Endothelial cell of umbilical vein (primary cell): ENCODE data around the gene DSG4. TPM values are rescaled to one million over a fixed set of nuclear protein-coding genes. Genes with fewer than 3 reads are reported as not detected.

Experiments
- BruUV-seq: library from RNA; stranded (reverse); fragments of 400-500 nt; replicated peaks from 2 replicates; lab custom pipeline; 2021; lab: Mats Ljungman, UMichigan
- CTCF ChIA-PET: fragments of 300-600, 350-600 bp; sonication (Branson Sonifier 250); formaldehyde crosslinking; loops from one replicate; lab custom pipeline; 2021; ENCODE audit warnings: antibody characterized with exemption, inconsistent platforms; lab: Charles Lee
- POLR2A ChIA-PET: fragments of 300-600, 350-600 bp; sonication (Branson Sonifier 250); formaldehyde crosslinking; loops from one replicate; lab custom pipeline; 2021; ENCODE audit warnings: antibody characterized with exemption, inconsistent platforms; lab: Charles Lee
- DNase-seq: peaks from one replicate; pipeline ENCODE4 v3.0.0-alpha.2; 2011; ENCODE audit warnings: low read depth, low spot score
- FAIRE-seq: peaks from 2 replicates; lab custom pipeline; 2011; peaks lifted over from hg19 to GRCh38; lab: Jason Lieb, UNC
- H2AFZ ChIP-seq: 2 replicates; pipeline ENCODE4 v1.6.0; 2012; ENCODE audit warnings: low read depth, low read length, control low read depth, inconsistent platforms
- H3K27ac ChIP-seq: 2 replicates; pipeline ENCODE4 v1.5.1; 2011; ENCODE audit warnings: low read depth, mild to moderate bottlenecking, control low read depth, low read length, moderate library complexity; ENCODE audit not compliant: insufficient read depth
- H3K27me3 ChIP-seq, 2 experiments: 2 replicates each; pipeline versions ENCODE4 v1.6.0 to v1.6.1; 2011; ENCODE audit warnings: low read length in 2 of 2, mixed read lengths in 1 of 2; ENCODE audit not compliant: control insufficient read depth in 2 of 2, insufficient read depth in 2 of 2
- H3K36me3 ChIP-seq, 2 experiments: 2 replicates in 1 of 2; 3 replicates in 1 of 2; pipeline ENCODE4 v1.5.1; 2011; ENCODE audit warnings: low read length in 2 of 2, mild to moderate bottlenecking in 1 of 2, moderate library complexity in 1 of 2; ENCODE audit not compliant: control insufficient read depth in 2 of 2, insufficient read depth in 2 of 2; ENCODE audit errors: extremely low read depth in 1 of 2
- H3K4me1 ChIP-seq: 3 replicates; pipeline ENCODE4 v1.5.1; 2011; ENCODE audit warnings: mild to moderate bottlenecking, low read length; ENCODE audit not compliant: control insufficient read depth, insufficient read depth; ENCODE audit errors: extremely low read depth
- H3K4me2 ChIP-seq: 2 replicates; pipeline ENCODE4 v1.6.1; 2011; ENCODE audit warnings: low read length, control low read depth, mixed read lengths; ENCODE audit not compliant: insufficient read depth
- H3K4me3 ChIP-seq, 3 experiments: fragments of 200-600 bp in 1 of 3; sonication (generic), shearing (Covaris generic) in 1 of 3; replicated peaks in 1 of 3; 2 replicates each; pipeline ENCODE4 v1.5.1; 2011 to 2016; ENCODE audit warnings: control low read depth in 3 of 3, low read length in 3 of 3, mild to moderate bottlenecking in 2 of 3, inconsistent platforms in 1 of 3, low read depth in 1 of 3, moderate library complexity in 1 of 3; ENCODE audit not compliant: insufficient read depth in 1 of 3
- H3K79me2 ChIP-seq: 2 replicates; pipeline ENCODE4 v1.6.0; 2012; ENCODE audit warnings: low read length, inconsistent platforms; ENCODE audit not compliant: control insufficient read depth, insufficient read depth
- H3K9ac ChIP-seq: replicated peaks from 2 replicates; pipeline ENCODE3; 2011; ENCODE audit warnings: low read length, control low read depth; ENCODE audit not compliant: insufficient read depth; ENCODE audit errors: extremely low read depth
- H3K9me1 ChIP-seq: replicated peaks from 3 replicates; pipeline ENCODE4 v1.6.0; 2011; ENCODE audit warnings: mild to moderate bottlenecking, low read length; ENCODE audit not compliant: control insufficient read depth, insufficient read depth; ENCODE audit errors: extremely low read depth
- H3K9me3 ChIP-seq: replicated peaks from 2 replicates; pipeline ENCODE4 v1.5.1; 2012; ENCODE audit warnings: low read length, inconsistent platforms; ENCODE audit not compliant: control insufficient read depth, insufficient read depth
- H4K20me1 ChIP-seq: replicated peaks from 2 replicates; pipeline ENCODE3; 2011; ENCODE audit warnings: mild to moderate bottlenecking, low read length; ENCODE audit not compliant: control insufficient read depth, insufficient read depth; ENCODE audit errors: extremely low read depth
- GATA2 ChIP-seq: IDR thresholded peaks from 2 replicates; pipeline ENCODE4 v1.7.0; 2011; ENCODE audit warnings: low read depth, mild to moderate bottlenecking, moderate library complexity, mixed read lengths, low read length; ENCODE audit not compliant: insufficient read length, insufficient read depth
- JUN ChIP-seq: IDR thresholded peaks from 2 replicates; pipeline ENCODE4 v1.6.1; 2011; ENCODE audit warnings: borderline replicate concordance, low read depth; ENCODE audit not compliant: insufficient read length, insufficient read depth
- MAX ChIP-seq: IDR thresholded peaks from 2 replicates; pipeline ENCODE4 v1.6.1; 2011; ENCODE audit not compliant: insufficient read depth, insufficient read length
- MYC ChIP-seq: IDR thresholded peaks from one replicate; pipeline ENCODE4 v1.6.1; 2011; ENCODE audit warnings: mild to moderate bottlenecking, low read depth, low read length
- POLR2A ChIP-seq: IDR thresholded peaks from 2 replicates; pipeline ENCODE4 v1.6.1; 2012; ENCODE audit warnings: low read depth, mild to moderate bottlenecking, control low read depth, low read length
- POLR2AphosphoS5 ChIP-seq: IDR thresholded peaks from 2 replicates; pipeline ENCODE4 v1.6.1; 2012; ENCODE audit warnings: low read depth, mild to moderate bottlenecking, control low read depth, low read length, moderate library complexity; ENCODE audit not compliant: insufficient read depth
- dilution Hi-C: fragments of 300-500 bp; cut with MboI; formaldehyde crosslinking; loops from one replicate; pipeline ENCODE4 v1.15.0; 2019; ENCODE audit warnings: low sequenced_read_pairs; ENCODE audit not compliant: extremely low pct_ligation_motif_present
- intact Hi-C: fragments of 100-400 bp; cut with micrococcal nuclease; formaldehyde crosslinking; loops from one replicate; pipeline ENCODE4 v1.10.0; 2022
- polyA plus RNA-seq, 4 experiments: library from polyadenylated mRNA; depleted of rRNA in 3 of 4; stranded (reverse) in 3 of 4; unstranded in 1 of 4; fragments of >200 nt; gene quantifications; 2 replicates each; pipeline versions ENCODE4 v1.2.1 to v1.2.3, GENCODE V29; 2011 to 2012; ENCODE audit warnings: missing spikeins in 1 of 4
- total RNA-seq: library from RNA; stranded (reverse); gene quantifications from 2 replicates; pipeline ENCODE4 v1.2.3, GENCODE V29; 2021

DSG4 gene
- total and polyA plus RNA-seq, 2 donors (not counting 3 experiments of a cell fraction or from before 2014, with no cell fraction given): not detected

GRCh38 chr18:31396796-31397612, 20.4 kb downstream of the DSG4 start:
- BruUV-seq: no TSS peak
- Histone ChIP-seq H4K20me1 (no peaks in the 10 kb centered on the region), H3K4me2 (no peak overlapping the region), H3K9me1 (no peaks in the 10 kb centered on the region), H3K4me3 (no peak overlapping the region), H3K27me3 (no peaks in the 10 kb centered on the region), H3K4me1 (no peaks in the 10 kb centered on the region), H3K27ac (no peak overlapping the region), H3K9ac (no peak overlapping the region), H3K36me3 (no peaks in the 10 kb centered on the region), H3K79me2 (no peaks in the 10 kb centered on the region), H3K9me3 (no peaks in the 10 kb centered on the region), H2AFZ (no peak overlapping the region)
- intact Hi-C loops (no loop called here), dilution Hi-C loops (no loop called here)
- CTCF ChIA-PET: no interaction called here
- TF ChIP-seq POLR2AphosphoS5 (no peak), JUN (no peak), POLR2A (no peak), GATA2 (no peak)
- FAIRE-seq (no peak), DNase-seq (peak; percentile 36)
- POLR2A ChIA-PET: no interaction called here

- TF ChIP-seq MAX: no peak
- TF ChIP-seq MYC: no peak
- H3K27ac ChIP-seq: no peak overlapping the region
- FAIRE-seq: no peak
- H3K4me3 ChIP-seq: no peak overlapping the region
- H3K4me1 ChIP-seq: no peaks in the 10 kb centered on the region
- ChIA-PET POLR2A (no interaction called here), CTCF (no interaction called here)
- no peak overlapping the region for H3K4me2 ChIP-seq
- no peaks in the 10 kb centered on the region for H4K20me1 ChIP-seq
- H2AFZ ChIP-seq: no peak overlapping the region
- dilution Hi-C loops: no loop called here
- no peaks in the 10 kb centered on the region for H3K9me3 ChIP-seq
- H3K79me2 ChIP-seq: no peaks in the 10 kb centered on the region
- H3K36me3 ChIP-seq: no peaks in the 10 kb centered on the region
- BruUV-seq: no TSS peak
- H3K9me1 ChIP-seq: no peaks in the 10 kb centered on the region
- no peaks in the 10 kb centered on the region for H3K27me3 ChIP-seq
- H3K9ac ChIP-seq: no peak overlapping the region
- no peak for DNase-seq
- intact Hi-C loops: no loop called here
Observed at GRCh38 chr18:31398191-31398590, 21.6 kb downstream of the DSG4 start.
